Ovary (tissue), 9 donors: ENCODE data around the gene EPHA10. TPM values are rescaled to one million over a fixed set of nuclear protein-coding genes. Genes with fewer than 3 reads are reported as not detected.

Experiments used
- DNase-seq, 5 donors: peaks; one replicate each; pipeline ENCODE4 v3.0.0-alpha.2; 2019 to 2020
- H3K27ac ChIP-seq, 2 donors: fragments of 200-600 bp; one replicate each; pipeline versions ENCODE4 v1.5.1 to v1.8.0; 2019 to 2022
- H3K27me3 ChIP-seq: fragments of 200-600 bp; one replicate; pipeline ENCODE4 v1.8.0; 2022
- H3K36me3 ChIP-seq: fragments of 200-600 bp; sonication (generic); one replicate; pipeline ENCODE4 v1.5.1; 2019
- H3K4me1 ChIP-seq: one replicate; pipeline ENCODE4 v1.8.1; 2013; ENCODE audit warnings: mild to moderate bottlenecking, moderate library complexity; ENCODE audit not compliant: insufficient read depth
- H3K4me3 ChIP-seq: fragments of 200-600 bp; sonication (generic); one replicate; pipeline ENCODE4 v1.5.1; 2017
- H3K9me3 ChIP-seq, 2 donors: fragments of 200-600 bp in 1 of 2; sonication (generic) in 1 of 2; one replicate each; pipeline versions ENCODE4 v1.5.1 to v1.8.1; 2013 to 2019; ENCODE audit warnings: mild to moderate bottlenecking in 1 of 2, moderate library complexity in 1 of 2
- CTCF ChIP-seq, 3 donors: fragments of 450-650 bp in 2 of 3; fragments of 200-600 bp in 1 of 3; IDR thresholded peaks; one replicate each; pipeline versions ENCODE4 v1.5.1 to v1.8.0; 2016 to 2022; ENCODE audit warnings: antibody characterized with exemption in 3 of 3, mild to moderate bottlenecking in 1 of 3
- EP300 ChIP-seq: sonication (generic); formaldehyde crosslinking; IDR thresholded peaks from one replicate; pipeline ENCODE4 v1.6.1; 2017; ENCODE audit warnings: antibody characterized with exemption
- POLR2A ChIP-seq: fragments of 450-650 bp; IDR thresholded peaks from one replicate; pipeline ENCODE4 v1.6.1; 2017; ENCODE audit warnings: antibody characterized with exemption, mild to moderate bottlenecking, moderate library complexity
- WGBS, 3 donors: extraction: QIAGEN DNeasy Blood & Tissue Kit in 1 of 3; methylation state at CpG; one replicate each; pipeline versions ENCODE4 v1.1.5 to v1.1.7; 2013 to 2017; 5-methylcytosine and 5-hydroxymethylcytosine counted together
- intact Hi-C, 4 donors: fragments of 100-400 bp; cut with DNase I; formaldehyde crosslinking; loops; one replicate each; pipeline versions ENCODE4 v1.11.0 to v1.15.1; 2022 to 2023
- polyA plus RNA-seq, 2 donors: library from polyadenylated mRNA; stranded (reverse); fragments of 200-250 nt in 1 of 2; fragments of 350-450 nt in 1 of 2; fragmentation: Illumina TruSeq in 1 of 2; extraction: RNeasy Lipid Tissue Mini Kit (QIAGEN cat#74804) in 1 of 2; gene quantifications; one replicate each; pipeline ENCODE4 v1.2.3, GENCODE V29; 2013 to 2014
- total RNA-seq, 7 donors: library from RNA; depleted of rRNA in 2 of 7; stranded (reverse); fragments of >200 nt in 2 of 7; fragmentation: NEBNext Ultra II Directional in 3 of 7; extraction: Animal tissue kit (Norgen Biotek cat#: 25700) in 3 of 7; gene quantifications; one replicate each; pipeline versions ENCODE4 v1.1.0 to v1.2.4, GENCODE V29; 2016 to 2023
- donor health status: DM: no; HTN: no; CAD: no; lungs with moderate emphysema.
- donor health status: DM: no; HTN: no; CAD: no.
- donor health status: Bipolar disorder and iron deficiency.
- donor health status: DM: yes; HTN: yes; CAD: no.
- donor health status: DM: no; HTN: no; CAD: no.
- donor health status: DM: yes; HTN: yes; CAD: no.

EPHA10 gene
- total and polyA plus RNA-seq, 9 donors = 0.02 to 0.69 (median 0.30) TPM; not detected in 3

GRCh38 chr1:37725851-37726613 lies 38.9 kb downstream of the EPHA10 start:
- DNase-seq = no peak
- no peak overlapping the region for H3K4me3 ChIP-seq
- no peaks in the 10 kb centered on the region for H3K4me1 ChIP-seq
- H3K27me3 ChIP-seq = no peaks in the 10 kb centered on the region
- 48 to 55% (median 53%) methylated on average over 14 of the region's 14 CpGs for WGBS, 3 donors
- TF ChIP-seq CTCF (IDR thresholded peaks at IDR 0.05) (no peak), POLR2A (no peak), EP300 (no peak)
- no peaks in the 10 kb centered on the region for H3K36me3 ChIP-seq
- no peak overlapping the region for H3K27ac ChIP-seq
- no peaks in the 10 kb centered on the region for H3K9me3 ChIP-seq
- intact Hi-C loops = no loop called here

GRCh38 chr1:37724575-37724974 lies 40.3 kb downstream of the EPHA10 start:
- no peak for TF ChIP-seq EP300
- TF ChIP-seq CTCF (IDR thresholded peaks at IDR 0.05) = no peak
- no peak for TF ChIP-seq POLR2A
- Histone ChIP-seq H3K27me3 (no peaks in the 10 kb centered on the region), H3K9me3 (no peaks in the 10 kb centered on the region), H3K36me3 (no peaks in the 10 kb centered on the region), H3K4me3 (no peak overlapping the region), H3K27ac (no peak overlapping the region), H3K4me1 (no peaks in the 10 kb centered on the region)
- intact Hi-C loops = no loop called here
- WGBS, 3 donors = 80 to 86% (median 82%) methylated on average over 6 of the region's 6 CpGs
- DNase-seq = no peak

GRCh38 chr1:37723390-37724078 lies 41.4 kb downstream of the EPHA10 start:
- Histone ChIP-seq H3K9me3 (no peaks in the 10 kb centered on the region), H3K4me3 (no peak overlapping the region), H3K36me3 (no peaks in the 10 kb centered on the region), H3K4me1 (no peaks in the 10 kb centered on the region), H3K27me3 (no peaks in the 10 kb centered on the region), H3K27ac (no peak overlapping the region)
- WGBS, 3 donors = 30 to 38% (median 37%) methylated on average over 11 of the region's 11 CpGs
- intact Hi-C loops = no loop called here
- TF ChIP-seq CTCF (IDR thresholded peaks at IDR 0.05) (no peak), EP300 (no peak), POLR2A (no peak)
- DNase-seq = no peak

- WGBS, 3 donors = 81 to 82% (median 81%) methylated on average over 6 of the region's 6 CpGs
- Histone ChIP-seq H3K4me1 (no peaks in the 10 kb centered on the region), H3K9me3 (no peaks in the 10 kb centered on the region), H3K4me3 (no peak overlapping the region), H3K36me3 (no peaks in the 10 kb centered on the region), H3K27ac (no peak overlapping the region), H3K27me3 (no peaks in the 10 kb centered on the region)
- intact Hi-C loops = no loop called here
- TF ChIP-seq POLR2A (no peak), EP300 (no peak), CTCF (IDR thresholded peaks at IDR 0.05) (no peak)
- no peak for DNase-seq
These were observed 41.9 kb downstream of the EPHA10 start for GRCh38 chr1:37723072-37723389.
